HG03095 (cell line): ENCODE measurements around the gene UBL4B.

ENCODE experiments used
- ATAC-seq: cut with Tn5 transposase; IDR thresholded peaks from one replicate; pipeline ENCODE4 v1.9.1; 2021; ENCODE audit warnings: moderate library complexity; ENCODE audit not compliant: unreplicated experiment

The UBL4B gene

GRCh38 chr1:110113551-110113950 is 1.3 kb downstream of the UBL4B start:
- ATAC-seq, result no peak

DNA sequence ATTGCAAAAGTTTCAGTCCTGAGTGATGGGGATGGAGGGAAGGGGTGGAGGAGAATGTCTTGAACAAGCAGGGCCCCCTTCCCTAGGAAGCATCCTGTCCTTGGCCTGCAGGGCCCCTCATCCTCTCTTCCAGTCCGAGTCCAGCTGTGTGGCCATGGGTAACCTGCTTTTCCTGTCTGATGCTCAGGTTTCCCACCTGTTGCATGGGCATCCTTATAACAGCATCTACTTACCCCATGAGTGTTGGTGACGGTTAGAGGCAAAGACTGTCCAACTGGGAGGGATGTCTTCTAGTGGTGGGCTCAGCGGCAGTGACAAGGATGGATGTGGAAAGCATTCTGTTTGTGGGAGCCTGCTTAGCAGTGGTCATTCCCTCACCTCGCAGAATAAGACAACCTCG is 1.9 kb downstream of the UBL4B start:
- ATAC-seq, result no peak

GRCh38 chr1:110114784-110115183 is 2.5 kb downstream of the UBL4B start:
- ATAC-seq, result no peak

GRCh38 chr1:110118636-110119396 is 6.6 kb downstream of the UBL4B start:
- ATAC-seq, result no peak

DNA sequence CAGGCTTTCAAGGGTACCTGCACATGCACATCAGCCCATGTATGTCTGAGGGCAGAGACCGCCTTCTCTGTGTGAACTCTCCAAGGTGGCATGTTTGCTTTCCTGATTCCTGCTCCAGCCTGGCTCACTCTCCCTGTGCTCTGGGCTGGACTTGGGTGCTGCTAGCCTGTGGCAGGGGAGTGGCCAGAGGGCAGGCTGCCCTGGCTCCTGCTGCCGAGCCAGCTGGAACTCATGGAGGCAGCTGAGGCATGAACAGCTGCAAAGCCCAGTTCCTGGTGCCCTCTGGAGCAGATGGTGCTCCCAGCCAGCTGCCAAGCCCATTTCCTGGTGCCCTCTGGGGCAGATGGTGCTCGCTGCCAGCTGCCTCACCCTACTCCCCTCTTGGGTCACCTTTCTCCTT is 7.6 kb downstream of the UBL4B start:
- ATAC-seq, result no peak

- ATAC-seq, result no peak
These were observed 8.8 kb downstream of the UBL4B start for GRCh38 chr1:110120960-110121561.

DNA sequence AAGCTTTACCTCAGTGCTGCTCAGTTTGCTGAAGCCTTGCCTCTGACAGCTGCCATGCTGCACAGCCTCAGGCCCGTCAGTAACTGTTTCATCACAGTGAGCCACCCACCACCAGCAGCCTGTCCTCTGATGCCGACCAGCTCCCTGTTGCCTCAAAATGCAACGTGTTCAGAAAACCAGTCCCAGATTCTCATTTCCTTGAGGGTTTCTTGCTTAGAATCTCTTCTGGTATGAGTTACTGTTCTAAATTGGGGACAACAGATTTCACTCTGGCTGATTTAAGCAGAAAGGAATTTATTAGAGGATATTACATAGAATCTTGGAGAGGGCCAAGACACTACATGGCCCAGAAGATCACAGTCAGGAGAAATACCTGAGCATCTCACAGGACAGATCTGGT is 11.0 kb downstream of the UBL4B start:
- ATAC-seq, result no peak

- ATAC-seq, result no peak
These were observed 13.6 kb downstream of the UBL4B start for GRCh38 chr1:110125810-110126209.

GRCh38 chr1:110130113-110130591 is 17.9 kb downstream of the UBL4B start:
- no peak for ATAC-seq

GRCh38 chr1:110130989-110131388 is 18.7 kb downstream of the UBL4B start:
- no peak for ATAC-seq

DNA sequence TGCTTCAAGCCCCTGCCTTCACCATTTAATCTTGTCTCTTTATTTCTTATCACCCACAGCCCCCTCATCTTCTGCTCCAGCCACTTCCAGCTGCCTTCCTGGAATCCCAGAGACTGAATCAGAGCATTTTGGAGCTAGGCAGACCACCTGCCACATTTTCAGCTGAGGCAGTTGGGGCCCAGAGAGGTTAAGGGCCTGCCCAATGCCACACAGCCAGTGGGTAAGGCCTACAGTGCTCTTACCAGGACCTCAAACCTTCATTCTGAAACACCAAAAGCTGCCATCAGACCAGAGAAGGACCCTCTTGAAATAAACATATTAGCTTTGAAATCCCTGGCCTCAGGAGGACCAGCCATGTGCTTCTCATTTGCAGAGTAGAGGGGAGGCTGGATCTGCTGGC is 20.4 kb downstream of the UBL4B start:
- no peak for ATAC-seq

DNA sequence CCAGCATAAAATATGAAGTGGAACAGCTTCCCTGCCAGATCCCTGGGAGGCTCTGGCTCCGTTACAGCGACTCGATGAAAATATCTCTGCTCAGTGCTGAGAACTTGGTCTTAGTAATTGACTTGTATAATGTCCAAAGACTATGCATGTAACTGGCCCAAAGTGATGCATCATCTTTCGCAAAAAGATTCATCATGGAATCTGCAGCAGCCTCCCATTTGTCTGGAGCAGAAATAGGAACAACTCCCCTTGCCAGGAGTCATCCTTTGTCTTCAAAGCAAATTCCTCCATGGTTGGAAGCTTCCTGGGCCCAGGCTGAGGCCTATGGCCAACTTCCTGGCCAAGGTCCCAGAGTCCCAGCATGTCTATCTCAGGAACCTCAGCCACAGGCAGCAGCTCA is 21.2 kb downstream of the UBL4B start:
- no peak for ATAC-seq

GRCh38 chr1:110134050-110134595 is 21.9 kb downstream of the UBL4B start:
- no peak for ATAC-seq

- ATAC-seq, result no peak
These were observed 23.0 kb downstream of the UBL4B start for GRCh38 chr1:110135246-110135645.

- ATAC-seq, result no peak
These were observed 23.4 kb downstream of the UBL4B start for GRCh38 chr1:110135666-110136065.

- no peak for ATAC-seq
These were observed 24.7 kb downstream of the UBL4B start for GRCh38 chr1:110136911-110137310.

DNA sequence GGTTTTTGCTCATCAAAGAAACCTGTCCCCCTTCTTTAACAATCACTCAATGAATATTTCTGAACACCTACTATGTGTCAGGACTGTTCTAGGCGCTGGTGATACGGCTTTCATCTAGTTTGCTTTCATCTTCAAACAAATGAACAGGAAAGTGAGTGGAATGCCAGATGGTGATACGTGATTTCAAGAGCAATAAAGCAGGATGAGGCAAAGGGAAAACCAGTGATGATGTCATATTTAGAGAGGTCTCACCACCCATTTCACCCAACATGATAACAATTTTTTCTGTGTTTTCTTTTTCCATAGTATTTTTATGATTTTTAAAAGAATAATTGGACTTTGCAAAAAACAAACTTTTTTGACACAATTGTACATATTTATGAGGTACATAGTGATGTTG is 26.7 kb downstream of the UBL4B start:
- no peak for ATAC-seq

DNA sequence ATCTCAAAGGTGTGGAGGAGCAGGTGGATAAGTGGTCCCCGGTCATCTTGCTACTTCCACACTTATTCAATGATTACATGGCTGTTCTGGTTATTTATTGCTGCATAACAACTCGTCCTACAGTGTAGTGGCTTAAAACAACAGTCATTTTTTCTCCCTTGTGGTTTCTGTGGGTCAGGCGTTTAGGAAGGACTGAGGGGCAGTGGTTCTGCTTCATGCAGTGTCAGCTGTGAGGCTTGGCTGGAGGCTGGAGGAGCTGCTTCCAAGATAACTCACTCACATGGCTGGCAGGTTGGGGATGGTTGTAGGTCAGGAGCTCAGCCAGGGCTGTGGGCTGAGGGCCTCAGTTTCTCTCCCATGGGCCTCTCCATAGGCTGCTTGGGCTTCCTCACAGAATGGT is 32.1 kb downstream of the UBL4B start:
- no peak for ATAC-seq

DNA sequence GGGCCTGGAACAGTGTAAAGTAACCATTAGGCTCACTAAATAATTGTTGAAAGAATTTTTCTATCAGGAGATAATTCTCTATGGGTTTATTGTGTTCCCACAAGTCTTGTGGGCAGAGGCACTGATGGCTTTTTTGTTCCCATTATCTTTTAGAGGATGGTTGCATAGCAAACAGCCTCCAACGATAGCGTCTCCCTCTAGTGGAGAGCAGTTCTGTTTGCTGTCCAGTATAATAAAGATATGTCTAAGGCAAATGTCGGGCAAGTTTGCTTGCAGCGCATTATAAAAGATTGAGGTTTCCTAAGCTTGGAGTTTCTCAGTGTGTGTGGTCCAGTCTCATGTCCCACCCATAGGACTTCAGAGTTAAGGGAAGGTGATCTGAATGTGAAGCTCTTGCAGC is 36.7 kb downstream of the UBL4B start:
- no peak for ATAC-seq

DNA sequence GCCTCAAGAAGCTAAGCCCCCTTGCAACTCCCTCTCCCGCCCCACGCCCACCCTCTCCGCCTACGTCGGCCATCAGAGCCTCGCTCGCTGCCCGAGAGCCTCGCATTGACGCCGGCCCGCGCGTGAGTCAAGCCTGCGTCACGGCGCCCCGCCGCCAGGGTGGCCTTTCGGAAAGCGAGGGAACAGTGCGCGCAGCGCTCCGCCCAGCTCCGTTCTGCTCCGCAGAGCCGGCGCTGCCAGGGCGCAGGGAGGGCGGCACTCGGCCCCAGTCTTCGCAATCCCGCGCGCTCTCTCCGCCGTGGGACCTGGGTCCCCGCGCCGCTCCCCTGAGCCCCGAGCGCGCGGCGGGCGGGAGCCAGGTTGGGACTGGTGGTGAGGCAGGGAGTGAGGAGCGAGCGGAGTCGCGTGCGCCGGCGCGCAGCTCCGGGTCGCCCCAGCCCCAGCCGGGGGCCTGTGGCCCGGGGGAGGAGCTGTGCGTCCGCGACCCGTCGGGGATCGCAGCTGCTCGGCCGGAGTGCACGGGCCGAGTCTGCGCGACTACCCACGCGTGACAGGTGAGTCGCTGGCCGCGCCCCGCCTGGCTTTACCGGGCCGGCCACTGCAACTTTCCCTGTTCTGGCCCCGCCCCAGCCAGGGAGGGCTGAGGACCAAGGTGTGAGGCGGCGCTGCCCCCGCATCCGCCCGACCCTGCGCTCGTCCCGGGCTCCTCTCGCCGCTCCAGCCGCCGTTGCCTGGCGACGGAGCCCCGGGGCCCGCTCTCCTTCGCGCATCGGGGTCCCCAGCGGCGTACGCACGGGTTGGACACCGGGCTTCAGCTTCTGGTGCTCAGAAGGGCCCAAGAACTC is 38.3 kb downstream of the UBL4B start, which contains the start of gene SLC6A17:
Gene SLC6A17, plus strand, starts transcription at position 165 of the 845 bp plus-strand sequence. CDS start 16,436 bp downstream, outside the sequence.
- no peak for ATAC-seq

GRCh38 chr1:110151175-110151669 is 39.0 kb downstream of the UBL4B start:
- no peak for ATAC-seq
